Esophagus muscularis mucosa (tissue), 3 donors: ENCODE results near the gene AGMAT.

ENCODE experiments used
- CTCF ChIP-seq, 3 experiments: fragments of 200-600 bp in 2 of 3; fragments of 450-650 bp in 1 of 3; sonication (generic) in 2 of 3; IDR thresholded peaks; one replicate each; pipeline ENCODE4 v1.5.1; 2017 to 2019; ENCODE audit warnings: antibody characterized with exemption in 3 of 3, mild to moderate bottlenecking in 2 of 3, moderate library complexity in 1 of 3
- POLR2A ChIP-seq: fragments of 450-650 bp; IDR thresholded peaks from one replicate; pipeline ENCODE4 v1.6.1; 2017; ENCODE audit warnings: antibody characterized with exemption, moderate library complexity, mild to moderate bottlenecking, low read depth

GRCh38 chr1:15570861-15571260 lies 14.0 kb downstream of the AGMAT start:
- TF ChIP-seq CTCF (IDR thresholded peaks at IDR 0.05) (no peak), POLR2A (no peak)
